NB4 (cell line): ENCODE results near the gene APRT.

Experiments used
- CTCF ChIP-seq: IDR thresholded peaks from one replicate; pipeline ENCODE4 v1.5.1; 2012; ENCODE audit warnings: low read depth, low read length
- MYC ChIP-seq: IDR thresholded peaks from 2 replicates; pipeline ENCODE4 v1.6.1; 2011; ENCODE audit warnings: low read depth, low read length
- POLR2A ChIP-seq: IDR thresholded peaks from 2 replicates; pipeline ENCODE4 v1.6.1; 2011; ENCODE audit warnings: mild to moderate bottlenecking; ENCODE audit not compliant: insufficient read length; ENCODE audit errors: extremely low read depth

GRCh38 chr16:88816736-88817535, 5.2 kb upstream of the APRT start:
- no peak for TF ChIP-seq CTCF
- no peak for TF ChIP-seq MYC
- TF ChIP-seq POLR2A: no peak
